ENCODE results near the gene CSHL1.
A peak's percentile ranks its signal among the peaks of the same experiment; 100 is the strongest.

CSHL1 gene

DNA sequence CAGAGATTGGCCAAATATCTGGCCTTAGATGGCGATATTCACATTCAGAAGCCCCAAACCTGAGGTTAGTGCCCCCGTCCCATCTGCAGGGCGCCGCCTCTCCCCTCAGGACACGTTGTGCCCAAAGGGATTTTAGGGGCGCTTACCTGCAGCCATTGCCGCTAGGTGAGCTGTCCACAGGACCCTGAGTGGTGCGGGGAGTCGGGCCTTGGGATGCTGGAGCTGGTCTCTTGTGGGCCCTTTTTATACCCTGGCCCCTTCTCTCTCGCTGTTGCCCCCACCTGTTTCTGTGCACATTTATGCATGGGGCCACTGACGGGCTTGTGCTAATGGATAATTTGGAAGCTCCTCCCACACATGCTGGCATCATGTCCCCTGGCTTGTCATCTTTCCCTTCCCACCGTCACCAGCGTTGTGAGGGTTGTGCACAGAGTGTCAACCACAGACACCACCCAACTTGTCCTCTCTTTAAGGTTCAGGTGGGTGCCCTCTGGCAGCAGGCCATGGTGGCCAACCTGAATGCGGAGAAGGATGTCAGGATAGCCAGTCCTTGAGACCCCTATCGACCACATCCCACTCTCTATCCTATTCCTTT, at the start of gene CSHL1:
TSS of gene CSHL1 (minus strand) at position 218 of the 595 bp plus-strand sequence. CDS start at position 156, 62 bp downstream.
- Histone ChIP-seq H3K79me2 (ENCODE audit: low read length) (no peaks in the 10 kb centered on the region), H3K27me3 (ENCODE audit: low read depth, low read length) (peaks cover 14% of the 10 kb centered on the region), H2AFZ (ENCODE audit: low read depth, low read length) (no peak within 1 kb of the TSS), H3K4me2 (ENCODE audit: low read length) (peak within 1 kb of the TSS; percentile 62), H3K36me3 (replicated peaks; ENCODE audit: low read depth, low read length) (no peaks in the 10 kb centered on the region), H3K4me3 (ENCODE audit: low read length) (peak within 1 kb of the TSS; percentile 52; the same call in 1 of the 2 replicates), H4K20me1 (ENCODE audit: insufficient read depth, low read length) (no peaks in the 10 kb centered on the region), H3K27ac (ENCODE audit: low read length) (no peak within 1 kb of the TSS), H3K4me1 (ENCODE audit: low read length) (peaks cover 20% of the 10 kb centered on the region), H3K9ac (ENCODE audit: low read length) (no peak within 1 kb of the TSS), H3K9me3 (ENCODE audit: insufficient read depth, low read length) (no peaks in the 10 kb centered on the region)
- no peak for TF ChIP-seq EZH2phosphoT487 (IDR thresholded peaks at IDR 0.05; ENCODE audit: low read depth)
- TF ChIP-seq, protein P1, sequence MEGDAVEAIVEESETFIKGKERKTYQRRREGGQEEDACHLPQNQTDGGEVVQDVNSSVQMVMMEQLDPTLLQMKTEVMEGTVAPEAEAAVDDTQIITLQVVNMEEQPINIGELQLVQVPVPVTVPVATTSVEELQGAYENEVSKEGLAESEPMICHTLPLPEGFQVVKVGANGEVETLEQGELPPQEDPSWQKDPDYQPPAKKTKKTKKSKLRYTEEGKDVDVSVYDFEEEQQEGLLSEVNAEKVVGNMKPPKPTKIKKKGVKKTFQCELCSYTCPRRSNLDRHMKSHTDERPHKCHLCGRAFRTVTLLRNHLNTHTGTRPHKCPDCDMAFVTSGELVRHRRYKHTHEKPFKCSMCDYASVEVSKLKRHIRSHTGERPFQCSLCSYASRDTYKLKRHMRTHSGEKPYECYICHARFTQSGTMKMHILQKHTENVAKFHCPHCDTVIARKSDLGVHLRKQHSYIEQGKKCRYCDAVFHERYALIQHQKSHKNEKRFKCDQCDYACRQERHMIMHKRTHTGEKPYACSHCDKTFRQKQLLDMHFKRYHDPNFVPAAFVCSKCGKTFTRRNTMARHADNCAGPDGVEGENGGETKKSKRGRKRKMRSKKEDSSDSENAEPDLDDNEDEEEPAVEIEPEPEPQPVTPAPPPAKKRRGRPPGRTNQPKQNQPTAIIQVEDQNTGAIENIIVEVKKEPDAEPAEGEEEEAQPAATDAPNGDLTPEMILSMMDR (IDR thresholded peaks at IDR 0.05; ENCODE audit: low read depth, low read length): no peak

DNA sequence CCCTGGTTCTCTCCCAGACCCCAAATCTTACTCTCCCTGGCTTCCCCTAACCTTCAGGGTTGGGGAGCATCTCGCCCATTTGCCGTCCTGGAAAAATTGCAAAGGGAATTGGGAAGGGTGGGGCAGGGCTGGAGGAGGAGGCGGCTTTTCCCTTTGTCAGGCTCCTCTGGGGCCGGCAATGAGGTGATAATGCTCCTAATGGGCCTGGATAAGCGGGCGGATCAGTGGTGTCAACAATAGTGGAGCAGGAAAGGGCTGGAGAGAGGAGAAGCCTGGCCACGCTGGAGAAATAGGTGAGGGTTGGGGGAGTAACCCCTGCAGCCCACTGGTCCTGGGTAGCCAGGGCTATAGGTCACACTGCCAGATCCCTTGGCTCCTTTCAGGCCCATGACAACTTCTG, 49.4 kb upstream of the CSHL1 start:
- Histone ChIP-seq H3K9ac (ENCODE audit: low read length) (no peak overlapping the region), H3K79me2 (ENCODE audit: low read length) (no peaks in the 10 kb centered on the region), H3K4me1 (ENCODE audit: low read length) (no peaks in the 10 kb centered on the region), H3K27me3 (ENCODE audit: low read depth, low read length) (no peaks in the 10 kb centered on the region), H3K4me2 (ENCODE audit: low read length) (no peak overlapping the region), H2AFZ (ENCODE audit: low read depth, low read length) (no peak overlapping the region), H3K9me3 (ENCODE audit: insufficient read depth, low read length) (no peaks in the 10 kb centered on the region), H3K27ac (ENCODE audit: low read length) (no peak overlapping the region), H3K36me3 (replicated peaks; ENCODE audit: low read depth, low read length) (no peaks in the 10 kb centered on the region), H3K4me3 (ENCODE audit: low read length) (no peak overlapping the region), H4K20me1 (ENCODE audit: insufficient read depth, low read length) (no peaks in the 10 kb centered on the region)
- TF ChIP-seq, protein P1 (IDR thresholded peaks at IDR 0.05; ENCODE audit: low read depth, low read length): no peak
- TF ChIP-seq EZH2phosphoT487 (IDR thresholded peaks at IDR 0.05; ENCODE audit: low read depth): no peak

DNA sequence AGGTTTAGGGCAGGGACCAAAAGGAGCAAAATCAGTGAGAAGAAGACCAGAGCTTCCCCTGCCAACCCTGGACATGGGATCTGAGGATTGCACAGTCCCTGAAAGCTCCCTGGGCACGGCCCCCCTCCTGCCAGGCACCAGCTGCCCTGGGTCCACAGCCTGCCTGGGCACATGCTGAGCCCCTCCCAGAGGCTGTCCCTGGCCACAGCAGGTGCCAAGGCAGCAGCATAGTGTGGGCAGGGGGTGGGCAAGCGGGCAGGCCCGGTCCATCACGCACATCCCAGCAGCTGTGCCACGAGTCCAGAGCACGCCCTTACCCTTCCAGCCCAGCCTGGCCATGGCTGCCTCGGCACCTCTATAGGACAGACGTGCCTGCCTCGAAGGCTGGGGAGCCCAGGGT, 48.9 kb upstream of the CSHL1 start:
- Histone ChIP-seq H3K27me3 (ENCODE audit: low read depth, low read length) (no peaks in the 10 kb centered on the region), H3K9me3 (ENCODE audit: insufficient read depth, low read length) (no peaks in the 10 kb centered on the region), H4K20me1 (ENCODE audit: insufficient read depth, low read length) (no peaks in the 10 kb centered on the region), H3K4me1 (ENCODE audit: low read length) (no peaks in the 10 kb centered on the region), H3K27ac (ENCODE audit: low read length) (no peak overlapping the region), H3K9ac (ENCODE audit: low read length) (no peak overlapping the region), H3K79me2 (ENCODE audit: low read length) (no peaks in the 10 kb centered on the region), H2AFZ (ENCODE audit: low read depth, low read length) (no peak overlapping the region), H3K4me2 (ENCODE audit: low read length) (no peak overlapping the region), H3K4me3 (ENCODE audit: low read length) (no peak overlapping the region), H3K36me3 (replicated peaks; ENCODE audit: low read depth, low read length) (no peaks in the 10 kb centered on the region)
- no peak for TF ChIP-seq EZH2phosphoT487 (IDR thresholded peaks at IDR 0.05; ENCODE audit: low read depth)
- TF ChIP-seq, protein P1 (IDR thresholded peaks at IDR 0.05; ENCODE audit: low read depth, low read length): no peak

DNA sequence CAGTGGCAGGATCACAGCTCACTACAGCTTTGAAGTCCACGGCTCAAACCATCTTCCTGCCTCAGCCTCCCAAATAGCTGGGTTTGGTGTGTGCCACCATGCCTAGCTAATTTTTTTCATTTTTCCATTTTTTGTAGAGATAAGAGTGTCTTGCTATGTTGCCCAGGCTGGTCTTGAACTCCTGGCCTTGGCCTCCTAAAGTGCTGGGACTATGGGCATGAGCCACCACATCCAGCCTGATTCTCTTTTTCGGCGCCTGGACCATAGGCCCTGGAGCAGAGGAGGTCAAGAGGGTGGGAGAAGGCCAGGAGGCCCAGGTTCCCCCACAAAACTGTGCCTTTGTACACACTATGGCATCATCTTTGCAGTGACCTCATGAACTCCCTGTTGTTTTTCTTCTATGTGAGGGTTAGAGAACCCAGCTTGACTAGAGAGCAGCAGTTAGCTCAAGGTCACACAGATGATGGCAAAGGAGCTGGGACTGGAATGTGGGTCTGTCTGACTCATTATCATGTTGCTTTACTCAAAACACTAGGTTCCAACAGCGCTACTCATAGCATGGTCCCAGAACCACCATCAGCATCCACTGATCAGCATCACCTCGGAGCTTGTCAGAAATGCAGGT, 45.4 kb upstream of the CSHL1 start:
- H2AFZ ChIP-seq (ENCODE audit: low read depth, low read length): no peak overlapping the region
- no peak overlapping the region for H3K27ac ChIP-seq (ENCODE audit: low read length)
- no peak overlapping the region for H3K9ac ChIP-seq (ENCODE audit: low read length)
- peaks cover 17% of the 10 kb centered on the region for H3K4me1 ChIP-seq (ENCODE audit: low read length)
- no peak overlapping the region for H3K4me2 ChIP-seq (ENCODE audit: low read length)
- no peaks in the 10 kb centered on the region for H3K9me3 ChIP-seq (ENCODE audit: insufficient read depth, low read length)
- no peaks in the 10 kb centered on the region for H3K79me2 ChIP-seq (ENCODE audit: low read length)
- no peak overlapping the region for H3K4me3 ChIP-seq (ENCODE audit: low read length)
- no peaks in the 10 kb centered on the region for H4K20me1 ChIP-seq (ENCODE audit: insufficient read depth, low read length)
- no peaks in the 10 kb centered on the region for H3K36me3 ChIP-seq (replicated peaks; ENCODE audit: low read depth, low read length)
- no peaks in the 10 kb centered on the region for H3K27me3 ChIP-seq (ENCODE audit: low read depth, low read length)
- no peak for TF ChIP-seq EZH2phosphoT487 (IDR thresholded peaks at IDR 0.05; ENCODE audit: low read depth)
- TF ChIP-seq, protein P1 (IDR thresholded peaks at IDR 0.05; ENCODE audit: low read depth, low read length): no peak

All from OCI-LY3 (cell line).